ENCODE results near the gene CARD10.

CARD10 gene

DNA sequence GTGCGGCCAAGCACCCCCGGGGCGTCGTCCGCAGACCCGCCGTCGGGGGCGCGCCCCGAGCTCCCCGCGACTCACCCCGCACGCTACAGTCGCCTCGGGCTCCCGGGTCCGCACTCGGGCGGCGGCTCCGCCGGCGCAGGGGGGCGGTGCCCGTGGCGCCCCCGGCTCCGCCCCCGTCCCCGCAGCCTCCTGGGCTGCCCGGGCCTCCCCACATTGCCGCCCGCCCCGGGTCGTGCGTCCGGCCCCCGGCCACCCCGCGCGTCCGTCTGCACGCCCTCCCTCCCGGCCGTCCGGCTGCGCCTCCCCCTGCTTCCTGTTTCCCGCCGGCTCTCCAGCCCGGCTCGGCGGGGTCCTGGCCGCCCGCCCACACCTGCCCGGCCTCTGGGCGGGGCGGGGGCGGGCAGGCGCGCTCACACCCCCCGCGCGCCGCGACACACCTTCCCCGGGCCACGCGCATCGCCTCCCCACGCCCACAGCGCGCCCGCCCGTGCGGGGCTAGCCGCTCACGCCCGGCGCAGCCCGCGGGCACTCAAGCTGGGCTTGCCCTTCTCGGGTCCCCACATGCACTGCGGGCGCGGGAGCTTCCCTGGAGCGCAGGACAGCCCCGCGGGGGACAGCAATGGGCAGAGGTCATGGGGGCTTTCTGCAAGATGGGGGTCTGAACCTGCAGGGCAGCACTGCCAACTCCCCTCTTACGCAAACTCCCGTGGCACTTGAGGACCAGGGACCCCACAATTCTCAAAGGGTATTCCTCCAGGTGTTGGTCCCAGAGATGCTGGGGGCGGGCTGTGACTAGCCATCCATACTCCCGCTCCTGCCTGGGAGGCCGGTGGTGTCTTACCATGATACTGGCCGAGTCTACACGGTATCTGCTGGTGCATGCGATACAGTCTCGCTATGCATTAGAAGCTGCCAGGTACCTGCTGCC, at the start of gene CARD10:
TSS of gene CARD10 (minus strand) at position 148 of the 928 bp plus-strand sequence. CDS start 215 bp downstream, outside the sequence.
- DNase-seq = peak; percentile 17

DNA sequence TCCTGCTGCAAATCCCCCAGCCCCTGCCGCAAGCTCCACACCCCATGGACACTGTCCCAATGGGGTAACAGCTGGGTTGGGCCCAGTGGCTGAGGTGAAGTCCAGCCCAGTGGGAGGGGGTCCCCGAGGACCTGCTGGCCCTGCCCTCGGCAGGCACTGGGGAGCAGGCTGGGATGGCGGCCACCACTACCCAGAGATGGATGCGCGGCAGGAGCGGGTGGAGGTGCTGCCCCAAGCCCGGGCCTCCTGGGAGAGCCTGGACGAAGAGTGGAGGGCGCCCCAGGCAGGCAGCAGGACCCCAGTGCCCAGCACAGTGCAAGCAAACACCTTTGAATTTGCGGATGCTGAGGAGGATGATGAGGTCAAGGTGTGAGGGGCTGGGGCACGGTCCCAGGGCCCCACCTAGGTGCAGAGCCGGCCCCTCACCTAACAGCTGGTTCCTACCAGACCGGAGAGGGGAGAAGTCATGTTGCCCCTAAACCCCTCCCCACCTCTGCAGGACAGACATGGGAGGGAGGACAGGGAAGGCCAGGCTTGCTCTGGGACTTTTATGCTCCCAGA, 49.3 kb upstream of the CARD10 start:
- no peak for DNase-seq

- DNase-seq = no peak
Measured at GRCh38 chr22:37568012-37568411, 48.8 kb upstream of the CARD10 start.

DNA sequence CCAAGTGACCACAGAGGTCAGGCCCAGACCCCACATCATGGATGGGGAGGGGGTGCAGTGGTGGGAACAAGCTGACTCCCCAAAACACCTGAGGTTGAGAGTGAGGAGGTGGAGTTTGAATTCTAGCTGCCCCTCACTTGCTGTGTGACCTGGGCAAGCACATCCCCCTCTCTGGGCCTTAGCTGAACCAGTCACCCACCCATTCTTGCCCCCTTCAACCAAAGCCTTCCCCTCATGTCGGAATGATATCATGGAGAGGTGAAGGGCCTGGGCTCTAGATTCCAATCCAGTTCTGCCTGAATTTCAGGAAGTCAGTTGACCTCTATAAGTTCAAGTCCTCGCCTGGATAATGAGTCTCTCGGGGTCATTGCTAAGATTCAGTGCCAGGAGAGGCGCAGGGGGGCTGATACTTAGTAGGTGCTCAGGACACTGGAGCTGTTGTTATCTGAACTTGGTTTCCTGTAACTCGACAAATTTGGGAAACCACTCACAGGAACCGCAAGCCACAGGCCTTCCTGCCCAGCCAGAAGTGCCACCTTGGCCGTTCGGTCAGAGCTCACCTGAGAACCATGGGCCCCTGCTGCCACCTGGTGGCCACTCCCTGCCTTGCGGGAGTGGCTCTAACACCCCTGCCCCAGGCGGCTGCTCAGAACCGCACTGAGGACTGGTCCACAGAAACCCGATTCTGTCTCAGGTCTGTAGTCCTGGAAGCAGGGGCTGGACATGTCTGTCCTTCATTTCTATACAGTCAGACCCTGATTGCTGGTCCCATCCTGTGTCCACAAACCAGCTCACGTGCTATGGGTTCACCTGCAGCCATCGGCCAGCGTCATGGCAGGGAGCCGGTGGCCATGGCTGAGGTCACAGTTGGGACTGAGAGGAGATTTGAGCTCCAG, 47.9 kb upstream of the CARD10 start:
- DNase-seq = peak; percentile 94

DNA sequence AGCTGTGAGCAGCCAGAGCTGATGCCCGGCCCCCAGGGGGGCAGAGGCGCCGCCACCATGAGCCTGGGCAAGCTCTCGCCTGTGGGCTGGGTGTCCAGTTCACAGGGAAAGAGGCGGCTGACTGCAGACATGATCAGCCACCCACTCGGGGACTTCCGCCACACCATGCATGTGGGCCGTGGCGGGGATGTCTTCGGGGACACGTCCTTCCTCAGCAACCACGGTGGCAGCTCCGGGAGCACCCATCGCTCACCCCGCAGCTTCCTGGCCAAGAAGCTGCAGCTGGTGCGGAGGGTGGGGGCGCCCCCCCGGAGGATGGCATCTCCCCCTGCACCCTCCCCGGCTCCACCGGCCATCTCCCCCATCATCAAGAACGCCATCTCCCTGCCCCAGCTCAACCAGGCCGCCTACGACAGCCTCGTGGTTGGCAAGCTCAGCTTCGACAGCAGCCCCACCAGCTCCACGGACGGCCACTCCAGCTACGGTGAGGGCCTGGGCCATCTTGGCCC, 47.2 kb upstream of the CARD10 start:
- peak; percentile 44 for DNase-seq

- no peak for DNase-seq
Measured at GRCh38 chr22:37565830-37566229, 46.6 kb upstream of the CARD10 start.

- DNase-seq = no peak
Measured at GRCh38 chr22:37564111-37564711, 45.0 kb upstream of the CARD10 start.

- no peak for DNase-seq
Measured at GRCh38 chr22:37563153-37564081, 44.2 kb upstream of the CARD10 start.

DNA sequence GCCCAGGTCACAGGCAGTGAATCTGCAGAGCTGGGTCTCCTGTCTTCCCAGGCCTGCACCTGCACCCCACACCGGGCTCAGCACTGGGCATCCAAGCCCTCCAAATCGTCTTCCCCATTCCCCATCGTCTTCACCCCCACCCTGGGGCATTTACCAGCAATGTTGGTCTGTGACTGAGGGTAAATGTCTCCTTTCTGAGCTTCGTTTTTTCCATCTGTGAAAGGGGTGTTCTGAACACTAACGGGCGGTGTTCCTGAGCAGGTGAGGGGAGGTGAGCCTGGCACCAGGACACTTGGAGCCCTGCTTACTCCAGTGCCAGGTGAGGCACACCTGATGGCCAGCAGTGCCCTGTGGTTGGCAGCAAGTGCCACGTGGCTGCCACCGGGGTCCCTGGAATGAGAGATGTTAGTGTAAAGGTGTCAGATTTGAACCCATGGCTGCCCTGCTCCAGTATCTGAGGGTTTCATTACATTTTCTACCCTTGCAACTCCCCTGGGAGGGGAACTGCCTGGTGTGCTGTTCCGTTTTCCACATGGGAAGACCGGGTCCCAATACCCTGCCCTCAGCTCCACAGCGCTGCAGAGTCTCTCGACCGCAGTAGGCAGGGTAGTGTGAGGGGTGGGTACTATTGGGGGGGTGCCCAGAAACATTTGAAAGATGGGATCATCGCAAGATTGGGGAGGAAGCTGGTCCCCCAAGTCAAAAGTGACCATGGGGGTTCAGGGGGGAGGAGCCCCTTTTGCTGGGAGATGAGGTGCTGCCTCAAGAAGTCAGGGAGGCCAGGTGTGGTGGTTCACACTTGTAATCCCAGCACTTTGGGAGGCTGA, 43.0 kb upstream of the CARD10 start:
- no peak for DNase-seq

GRCh38 chr22:37561212-37562048, 42.2 kb upstream of the CARD10 start:
- peak; percentile 89 for DNase-seq

GRCh38 chr22:37560608-37561211, 41.5 kb upstream of the CARD10 start:
- DNase-seq = no peak

DNA sequence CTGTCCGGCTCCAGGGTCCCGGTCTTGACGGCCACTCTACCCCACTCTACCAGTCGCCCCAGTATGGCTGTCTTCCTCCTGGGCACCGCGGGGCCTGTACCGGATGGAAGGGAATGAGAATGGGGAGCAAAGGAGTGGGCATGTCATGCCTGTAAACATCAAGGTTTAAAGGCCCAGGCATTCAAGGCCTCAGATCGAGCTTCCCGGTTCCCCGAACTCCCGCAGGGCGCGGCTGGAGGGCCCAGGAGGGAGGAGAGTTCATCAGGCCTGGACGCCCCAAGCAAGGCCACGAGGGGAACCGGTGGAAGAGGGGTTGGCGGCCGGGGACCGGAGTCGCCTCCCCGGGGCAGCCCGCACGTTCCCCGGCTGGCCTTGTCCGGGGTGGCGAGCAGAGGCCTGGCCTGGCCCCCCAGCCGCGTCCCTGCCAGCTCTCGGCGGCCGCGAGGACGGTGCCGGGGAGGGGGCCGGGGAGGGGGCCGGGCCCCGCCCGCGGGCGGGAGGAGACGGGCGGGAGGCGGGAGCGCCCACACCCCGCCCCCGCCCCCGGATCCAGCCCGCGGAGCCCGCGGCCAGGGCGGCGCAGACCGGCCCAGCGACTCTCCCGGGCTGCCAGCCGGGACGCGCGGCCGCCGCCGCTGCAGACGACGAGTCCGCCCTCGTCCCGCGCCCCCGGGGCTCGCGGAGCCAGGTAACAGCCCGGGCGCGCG, 40.8 kb upstream of the CARD10 start, which contains the start of gene CDC42EP1:
TSS of gene CDC42EP1 (plus strand) at position 580 of the 707 bp plus-strand sequence. CDS start 5,870 bp downstream, outside the sequence.
- no peak for DNase-seq

GRCh38 chr22:37559521-37559900, 40.3 kb upstream of the CARD10 start:
- no peak for DNase-seq

DNA sequence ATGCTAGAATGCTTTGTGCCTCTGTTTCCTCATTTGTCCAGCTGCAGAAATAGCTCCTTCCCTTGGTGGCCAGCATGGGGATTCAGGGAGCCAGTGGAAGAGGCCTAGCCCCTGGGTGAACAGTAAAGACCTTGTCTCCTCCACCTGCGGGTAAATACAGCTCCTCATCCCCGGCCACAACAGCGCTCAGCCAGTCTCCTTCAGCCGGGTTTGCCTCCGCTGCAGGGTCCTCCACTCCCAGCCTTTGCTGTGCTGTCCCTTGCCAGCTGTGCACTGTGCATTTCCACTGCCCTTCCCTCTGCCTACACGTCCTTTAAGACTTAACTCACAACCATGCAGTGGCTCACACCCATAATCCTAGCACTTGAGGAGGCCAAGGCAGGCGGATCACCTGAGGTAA, 39.6 kb upstream of the CARD10 start:
- DNase-seq = no peak

- no peak for DNase-seq
Measured at GRCh38 chr22:37557321-37558001, 38.2 kb upstream of the CARD10 start.

DNA sequence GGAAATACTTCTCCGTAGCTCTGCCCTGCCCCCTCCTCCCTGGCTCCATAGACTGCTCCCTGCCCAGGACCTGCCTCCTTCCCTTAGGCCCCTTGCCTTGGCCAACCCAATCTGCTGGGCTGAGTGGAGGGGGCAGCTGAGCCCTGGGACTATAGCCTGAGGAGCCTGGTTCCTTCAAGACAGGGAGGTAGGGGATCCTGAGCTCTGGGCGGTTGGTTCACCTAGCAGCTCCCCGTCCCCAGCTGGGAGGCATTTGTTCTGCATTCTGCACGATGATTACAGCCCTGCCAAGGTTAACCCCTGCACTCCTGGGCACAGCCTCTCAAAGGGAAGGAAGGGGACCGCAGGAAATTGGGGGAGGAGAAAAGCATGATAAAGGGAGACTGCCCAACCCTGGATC, 37.5 kb upstream of the CARD10 start:
- DNase-seq = no peak

DNA sequence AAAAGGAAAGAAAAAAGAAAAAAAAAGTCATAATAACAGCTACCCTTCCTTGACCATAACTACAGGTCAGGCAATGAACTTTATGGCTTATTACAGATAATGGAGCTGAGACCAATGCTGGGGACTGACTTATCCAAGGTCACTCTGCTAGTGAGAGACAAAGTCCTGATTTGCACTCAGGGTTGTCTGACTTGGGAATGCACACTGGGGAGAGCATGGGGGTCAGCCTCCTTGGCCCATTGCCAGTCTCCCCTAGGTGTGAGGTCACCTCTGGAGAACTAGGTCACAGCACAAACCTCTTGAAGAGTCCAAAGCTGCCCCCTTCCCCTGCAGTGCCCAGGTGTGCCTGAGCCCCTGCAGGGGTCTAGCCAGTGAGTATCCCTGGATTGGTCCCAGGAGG, 35.8 kb upstream of the CARD10 start:
- DNase-seq = no peak

DNA sequence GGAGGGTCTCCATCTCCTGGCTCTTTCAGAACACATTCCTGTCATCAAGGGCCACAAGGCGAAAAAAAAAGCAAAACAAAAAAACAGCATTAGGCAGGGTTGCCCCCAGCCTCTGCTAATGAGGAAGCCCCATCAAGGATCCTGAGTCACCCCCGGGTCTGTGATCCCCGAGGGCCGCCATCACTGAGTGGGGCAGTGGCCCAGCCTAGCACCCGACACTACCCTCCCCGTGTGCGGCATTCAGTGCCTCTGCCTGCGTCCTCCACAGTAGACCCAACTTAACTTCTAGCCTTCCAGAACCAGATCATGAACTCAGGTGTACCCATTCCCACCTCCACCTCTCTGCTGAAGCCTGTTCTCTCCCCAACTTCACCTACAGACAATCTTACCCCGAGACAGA, 34.5 kb upstream of the CARD10 start:
- no peak for DNase-seq

All from stimulated activated CD4-positive, alpha-beta T cell treated with anti-CD3 and anti-CD28 coated beads, Interleukin-15, amount 100 ng/mL, for 24 hours (primary cell).